ENCODE measurements around the gene PARP11. TPM values are rescaled to one million over a fixed set of nuclear protein-coding genes. Genes with fewer than 3 reads are reported as not detected.

Gene PARP11
- total RNA-seq, 1 donor, result 5.6 TPM

DNA sequence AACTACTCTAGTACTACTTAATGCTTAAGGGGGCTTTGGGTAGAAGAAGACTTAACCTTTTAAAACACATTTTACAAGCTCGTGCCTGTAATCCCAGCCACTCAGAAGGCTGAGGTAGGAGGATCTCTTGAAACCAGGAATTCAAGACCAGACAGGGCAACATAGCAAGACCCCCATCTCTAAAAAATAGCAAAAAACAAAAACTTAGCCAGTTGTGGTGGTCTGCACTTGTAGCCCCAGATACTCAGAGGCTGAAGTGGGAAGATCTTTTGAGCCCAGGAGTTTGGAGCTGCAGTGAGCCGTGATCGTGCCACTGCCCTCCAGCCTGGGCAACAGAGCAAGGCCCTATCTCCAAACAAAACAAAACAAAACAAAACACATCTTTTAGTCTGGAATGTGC, 39.7 kb upstream of the PARP11 start:
- H3K4me3 ChIP-seq (ENCODE audit: low read depth, low read length), result no peak overlapping the region
- TF ChIP-seq, protein P1, sequence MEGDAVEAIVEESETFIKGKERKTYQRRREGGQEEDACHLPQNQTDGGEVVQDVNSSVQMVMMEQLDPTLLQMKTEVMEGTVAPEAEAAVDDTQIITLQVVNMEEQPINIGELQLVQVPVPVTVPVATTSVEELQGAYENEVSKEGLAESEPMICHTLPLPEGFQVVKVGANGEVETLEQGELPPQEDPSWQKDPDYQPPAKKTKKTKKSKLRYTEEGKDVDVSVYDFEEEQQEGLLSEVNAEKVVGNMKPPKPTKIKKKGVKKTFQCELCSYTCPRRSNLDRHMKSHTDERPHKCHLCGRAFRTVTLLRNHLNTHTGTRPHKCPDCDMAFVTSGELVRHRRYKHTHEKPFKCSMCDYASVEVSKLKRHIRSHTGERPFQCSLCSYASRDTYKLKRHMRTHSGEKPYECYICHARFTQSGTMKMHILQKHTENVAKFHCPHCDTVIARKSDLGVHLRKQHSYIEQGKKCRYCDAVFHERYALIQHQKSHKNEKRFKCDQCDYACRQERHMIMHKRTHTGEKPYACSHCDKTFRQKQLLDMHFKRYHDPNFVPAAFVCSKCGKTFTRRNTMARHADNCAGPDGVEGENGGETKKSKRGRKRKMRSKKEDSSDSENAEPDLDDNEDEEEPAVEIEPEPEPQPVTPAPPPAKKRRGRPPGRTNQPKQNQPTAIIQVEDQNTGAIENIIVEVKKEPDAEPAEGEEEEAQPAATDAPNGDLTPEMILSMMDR (IDR thresholded peaks at IDR 0.05; ENCODE audit: insufficient read depth, low read length), result no peak
- no peak for DNase-seq (ENCODE audit: low read depth)

DNA sequence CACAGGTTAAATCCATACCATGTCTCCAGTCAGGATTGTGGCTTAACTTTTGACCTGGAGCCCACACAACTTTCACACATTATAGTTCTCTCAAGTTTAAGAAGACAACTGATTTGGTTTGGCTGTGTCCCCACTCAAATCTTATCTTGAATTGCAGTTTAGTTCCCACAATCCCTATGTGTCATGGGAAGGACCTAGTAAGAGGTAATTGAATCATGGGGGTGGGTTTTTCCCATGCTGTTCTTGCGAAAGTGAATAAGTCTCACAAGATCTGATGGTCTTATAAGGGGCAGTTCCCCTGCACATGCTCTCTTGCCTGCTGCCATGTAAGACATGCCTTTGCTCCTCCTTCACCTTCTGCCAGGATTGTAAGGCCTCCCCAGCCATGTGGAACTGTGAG, 38.2 kb upstream of the PARP11 start:
- no peak overlapping the region for H3K4me3 ChIP-seq (ENCODE audit: low read depth, low read length)
- no peak for DNase-seq (ENCODE audit: low read depth)
- TF ChIP-seq, protein P1 (IDR thresholded peaks at IDR 0.05; ENCODE audit: insufficient read depth, low read length), result no peak

DNA sequence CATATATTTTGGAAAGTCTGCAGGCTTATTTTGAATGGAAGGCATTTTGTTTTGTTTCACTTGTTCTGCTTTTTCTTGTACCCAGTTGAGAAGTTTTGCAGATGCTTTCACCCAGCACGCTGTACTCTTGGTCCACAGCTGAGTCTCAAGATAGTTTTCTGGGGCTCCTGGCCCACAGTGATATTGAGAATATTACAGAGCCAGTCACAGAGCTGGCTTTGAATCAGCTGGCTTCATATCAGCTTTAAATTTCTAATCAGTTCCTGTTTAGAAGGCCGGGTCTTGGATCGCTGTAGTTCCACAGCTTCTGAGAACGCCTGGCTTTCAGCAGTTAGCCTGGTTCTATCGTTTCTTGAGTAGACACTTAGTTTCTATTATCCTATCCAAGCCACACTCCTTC, 32.5 kb upstream of the PARP11 start:
- TF ChIP-seq, protein P1 (IDR thresholded peaks at IDR 0.05; ENCODE audit: insufficient read depth, low read length), result no peak
- DNase-seq (ENCODE audit: low read depth), result no peak
- no peak overlapping the region for H3K4me3 ChIP-seq (ENCODE audit: low read depth, low read length)

DNA sequence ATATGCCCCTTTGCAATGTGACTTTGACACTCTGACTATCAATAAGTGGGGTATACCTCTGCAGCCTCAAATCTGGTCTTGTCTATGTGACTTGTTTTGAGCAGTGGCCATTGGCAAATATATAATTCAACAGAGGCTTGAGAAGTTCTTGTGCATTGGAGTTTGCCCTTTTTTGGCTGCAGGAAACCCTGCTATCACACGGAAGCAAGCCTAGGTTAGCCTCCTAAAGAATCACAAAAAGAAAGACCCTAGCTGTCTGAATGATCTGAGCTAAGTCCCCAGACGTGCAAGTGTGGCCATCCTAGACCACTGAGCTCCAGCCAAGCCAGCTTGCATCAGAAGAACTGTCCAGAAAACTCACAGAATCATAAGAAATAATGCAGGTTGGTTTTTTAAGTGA, 31.8 kb upstream of the PARP11 start:
- TF ChIP-seq, protein P1 (IDR thresholded peaks at IDR 0.05; ENCODE audit: insufficient read depth, low read length), result no peak
- DNase-seq (ENCODE audit: low read depth), result no peak
- no peak overlapping the region for H3K4me3 ChIP-seq (ENCODE audit: low read depth, low read length)

DNA sequence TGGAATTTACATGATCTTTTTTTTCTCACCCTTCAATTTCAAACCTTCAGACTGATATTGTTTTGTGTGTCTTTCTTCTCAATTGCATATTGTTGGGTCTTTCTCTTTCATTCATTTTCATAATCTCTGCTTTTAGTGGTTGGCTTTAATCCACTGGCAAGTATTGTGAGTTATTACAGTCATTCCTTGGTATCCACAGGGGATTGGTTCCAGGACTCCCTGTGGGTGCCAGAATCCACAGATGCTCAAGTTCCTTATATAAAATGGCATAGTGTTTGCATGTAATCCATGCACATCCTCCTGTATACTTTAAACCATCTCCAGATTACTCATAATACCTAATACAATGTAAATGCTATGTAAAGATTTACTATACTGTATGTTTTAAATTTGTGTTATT, 29.7 kb upstream of the PARP11 start:
- H3K4me3 ChIP-seq (ENCODE audit: low read depth, low read length), result no peak overlapping the region
- TF ChIP-seq, protein P1 (IDR thresholded peaks at IDR 0.05; ENCODE audit: insufficient read depth, low read length), result no peak
- DNase-seq (ENCODE audit: low read depth), result no peak

DNA sequence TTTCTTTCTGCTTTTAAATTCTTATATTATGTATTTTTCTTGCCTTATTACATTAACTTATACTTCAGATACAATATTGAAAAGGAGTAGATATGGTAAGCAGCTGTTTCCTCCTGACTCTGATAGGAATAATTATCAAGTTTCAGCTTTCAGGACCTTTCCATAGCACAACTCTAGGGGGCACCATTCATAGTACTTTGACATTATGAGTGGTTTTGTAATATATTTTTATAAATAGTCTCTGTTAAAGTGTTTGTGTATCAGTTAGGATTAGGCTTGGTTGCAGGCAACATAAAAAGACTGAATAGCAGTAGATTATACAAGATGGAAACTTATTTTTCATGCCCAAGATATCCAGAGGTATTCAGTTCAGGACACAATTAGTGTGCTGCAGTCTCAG, 27.9 kb upstream of the PARP11 start:
- TF ChIP-seq, protein P1 (IDR thresholded peaks at IDR 0.05; ENCODE audit: insufficient read depth, low read length), result no peak
- H3K4me3 ChIP-seq (ENCODE audit: low read depth, low read length), result no peak overlapping the region
- DNase-seq (ENCODE audit: low read depth), result no peak

DNA sequence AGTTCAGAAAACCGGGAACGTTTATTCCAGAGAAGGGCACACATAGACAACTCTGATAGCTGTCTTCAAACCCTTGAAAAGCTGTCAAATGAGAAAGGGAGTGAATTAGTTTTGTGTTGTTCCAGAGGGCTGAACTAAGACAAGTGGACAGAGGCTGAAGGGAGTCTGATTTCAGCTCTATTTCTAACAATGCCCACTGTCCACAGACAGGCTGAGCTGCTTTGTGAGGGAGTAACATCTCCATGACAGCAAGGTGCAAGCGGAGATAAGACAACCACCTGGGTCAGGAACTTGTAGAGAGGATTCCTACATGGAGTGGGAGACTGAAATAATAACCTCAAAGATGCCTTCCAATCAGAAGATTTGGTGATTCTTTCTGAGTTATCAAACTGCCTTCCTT, 25.6 kb upstream of the PARP11 start:
- TF ChIP-seq, protein P1 (IDR thresholded peaks at IDR 0.05; ENCODE audit: insufficient read depth, low read length), result no peak
- no peak overlapping the region for H3K4me3 ChIP-seq (ENCODE audit: low read depth, low read length)
- no peak for DNase-seq (ENCODE audit: low read depth)

Measured in fibroblast of the aortic adventitia (primary cell).